ENCODE measurements around the gene DDX23.
"Not testable (repeated sequence)": the region's sequence is repeated elsewhere in the genome, so short reads cannot be mapped to it uniquely, and the experiment has no call there.

The DDX23 gene

DNA sequence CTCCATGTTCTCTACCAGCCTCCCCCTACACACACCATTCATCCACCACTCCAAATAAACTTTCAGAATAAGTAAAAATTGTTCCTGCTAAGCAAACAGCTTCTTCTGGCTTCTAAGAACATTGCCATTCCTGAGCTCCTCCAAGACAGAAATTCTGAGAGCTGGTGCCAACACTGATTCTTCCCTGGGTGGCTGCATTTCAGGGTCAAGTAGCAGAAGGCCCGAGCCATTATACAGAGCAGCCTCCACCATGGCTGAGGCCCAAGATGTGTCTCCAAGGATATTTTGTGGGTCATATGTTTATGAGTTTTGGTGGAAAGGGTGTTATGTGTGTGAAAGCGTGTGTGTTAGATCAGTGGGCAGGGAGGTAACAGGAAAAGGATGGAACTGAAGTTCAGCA is 17.2 kb upstream of the DDX23 start:
- H3K4me3 Mint-ChIP-seq, result no peak overlapping the region
- no peaks in the 10 kb centered on the region for H3K9me3 Mint-ChIP-seq
- H3K36me3 Mint-ChIP-seq, result no peaks in the 10 kb centered on the region
- H3K27ac Mint-ChIP-seq, result no peak overlapping the region
- H3K4me1 Mint-ChIP-seq, result peaks cover 19% of the 10 kb centered on the region
- H3K27me3 Mint-ChIP-seq, result peaks cover under 1% of the 10 kb centered on the region

GRCh38 chr12:48868451-48868850 is 16.5 kb upstream of the DDX23 start:
- Mint-ChIP-seq H3K36me3 (no peaks in the 10 kb centered on the region), H3K4me1 (peaks cover 22% of the 10 kb centered on the region), H3K9me3 (no peaks in the 10 kb centered on the region), H3K27ac (no peak overlapping the region), H3K4me3 (no peak overlapping the region), H3K27me3 (peaks cover 6% of the 10 kb centered on the region)

GRCh38 chr12:48866052-48866711 is 14.2 kb upstream of the DDX23 start:
- peaks cover 12% of the 10 kb centered on the region for H3K27me3 Mint-ChIP-seq
- peak overlapping the region; percentile 92 for H3K4me3 Mint-ChIP-seq
- no peaks in the 10 kb centered on the region for H3K36me3 Mint-ChIP-seq
- H3K27ac Mint-ChIP-seq, result peak overlapping the region; percentile 73
- no peaks in the 10 kb centered on the region for H3K9me3 Mint-ChIP-seq
- peaks cover 22% of the 10 kb centered on the region for H3K4me1 Mint-ChIP-seq

DNA sequence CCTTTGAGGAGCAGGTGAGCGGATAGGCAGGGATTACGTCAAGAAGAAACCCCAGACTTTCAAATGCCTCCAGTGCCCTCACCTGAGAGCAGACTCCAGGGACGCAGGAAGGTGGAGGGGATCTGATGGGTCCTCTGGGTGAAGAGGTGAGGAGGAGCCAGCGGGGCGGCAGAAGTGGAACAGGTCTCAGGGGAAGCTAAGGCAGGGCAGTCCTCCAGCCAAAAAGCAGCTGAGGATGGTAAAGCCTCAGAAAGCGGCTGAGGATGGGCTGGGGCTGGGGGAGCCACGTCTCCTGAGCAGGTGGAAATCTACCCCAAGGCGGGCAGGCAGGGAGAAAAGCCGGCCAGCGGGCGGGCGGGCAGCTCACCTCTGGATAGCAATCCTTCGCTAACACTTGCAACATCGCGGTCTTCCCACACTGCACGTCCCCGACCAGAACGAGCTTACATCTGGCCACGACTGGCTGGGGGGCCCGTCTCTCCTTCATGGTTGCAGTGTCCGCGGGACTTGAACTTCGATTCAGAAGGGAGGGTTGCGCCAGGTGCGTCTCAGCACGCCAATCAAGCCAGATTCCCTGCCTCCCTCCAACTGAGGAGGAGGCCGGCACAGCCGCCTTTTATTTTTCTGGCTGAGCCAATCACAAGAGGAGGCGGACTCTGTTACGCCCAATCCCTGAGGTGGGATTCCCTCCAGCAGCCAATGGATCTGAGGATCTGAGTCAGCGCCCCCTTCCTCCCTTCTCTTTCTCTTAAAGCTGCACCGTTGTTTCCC is 13.5 kb upstream of the DDX23 start, which contains the start of gene RND1:
Gene RND1, minus strand, starts transcription at position 590 of the 771 bp plus-strand sequence. Its CDS starts 103 bp downstream, at position 487.
- Mint-ChIP-seq H3K4me3 (peak within 1 kb of the TSS; percentile 92), H3K4me1 (peaks cover 22% of the 10 kb centered on the region), H3K9me3 (no peaks in the 10 kb centered on the region), H3K36me3 (peaks cover 2% of the 10 kb centered on the region), H3K27ac (peak within 1 kb of the TSS; percentile 73), H3K27me3 (peaks cover 12% of the 10 kb centered on the region)

- Mint-ChIP-seq H3K4me1 (peaks cover 22% of the 10 kb centered on the region), H3K27me3 (peaks cover 12% of the 10 kb centered on the region), H3K36me3 (peaks cover 2% of the 10 kb centered on the region), H3K9me3 (no peaks in the 10 kb centered on the region), H3K27ac (no peak overlapping the region), H3K4me3 (no peak overlapping the region)
Measured at GRCh38 chr12:48863291-48863690, 11.3 kb upstream of the DDX23 start.

GRCh38 chr12:48862760-48863159 is 10.8 kb upstream of the DDX23 start:
- H3K4me3 Mint-ChIP-seq, result no peak overlapping the region
- H3K27me3 Mint-ChIP-seq, result peaks cover 12% of the 10 kb centered on the region
- no peak overlapping the region for H3K27ac Mint-ChIP-seq
- H3K36me3 Mint-ChIP-seq, result peaks cover 2% of the 10 kb centered on the region
- H3K4me1 Mint-ChIP-seq, result peaks cover 22% of the 10 kb centered on the region
- H3K9me3 Mint-ChIP-seq, result no peaks in the 10 kb centered on the region

GRCh38 chr12:48861111-48861510 is 9.1 kb upstream of the DDX23 start:
- Mint-ChIP-seq H3K27me3 (peaks cover 12% of the 10 kb centered on the region), H3K9me3 (no peaks in the 10 kb centered on the region), H3K27ac (no peak overlapping the region), H3K4me3 (no peak overlapping the region), H3K36me3 (peaks cover 2% of the 10 kb centered on the region), H3K4me1 (peaks cover 20% of the 10 kb centered on the region)

- H3K27ac Mint-ChIP-seq, H3K9me3 Mint-ChIP-seq, H3K36me3 Mint-ChIP-seq, H3K4me3 Mint-ChIP-seq: not testable (repeated sequence)
- Mint-ChIP-seq H3K4me1 (peaks cover 13% of the 10 kb centered on the region), H3K27me3 (peaks cover 12% of the 10 kb centered on the region)
Measured at GRCh38 chr12:48860236-48860635, 8.3 kb upstream of the DDX23 start.

GRCh38 chr12:48859607-48860006 is 7.6 kb upstream of the DDX23 start:
- Mint-ChIP-seq H3K36me3 (peaks cover 2% of the 10 kb centered on the region), H3K9me3 (no peaks in the 10 kb centered on the region)

GRCh38 chr12:48858043-48858442 is 6.1 kb upstream of the DDX23 start:
- Mint-ChIP-seq H3K4me1 (peaks cover 4% of the 10 kb centered on the region), H3K36me3 (peaks cover 2% of the 10 kb centered on the region), H3K9me3 (no peaks in the 10 kb centered on the region), H3K27ac (no peak overlapping the region), H3K27me3 (peaks cover 5% of the 10 kb centered on the region), H3K4me3 (no peak overlapping the region)

More at GRCh38 chr12:48859607-48860006, 7.6 kb upstream of the DDX23 start:
- Mint-ChIP-seq H3K4me1 (peaks cover 7% of the 10 kb centered on the region), H3K27me3 (peaks cover 12% of the 10 kb centered on the region), H3K27ac (no peak overlapping the region), H3K4me3 (no peak overlapping the region)

DNA sequence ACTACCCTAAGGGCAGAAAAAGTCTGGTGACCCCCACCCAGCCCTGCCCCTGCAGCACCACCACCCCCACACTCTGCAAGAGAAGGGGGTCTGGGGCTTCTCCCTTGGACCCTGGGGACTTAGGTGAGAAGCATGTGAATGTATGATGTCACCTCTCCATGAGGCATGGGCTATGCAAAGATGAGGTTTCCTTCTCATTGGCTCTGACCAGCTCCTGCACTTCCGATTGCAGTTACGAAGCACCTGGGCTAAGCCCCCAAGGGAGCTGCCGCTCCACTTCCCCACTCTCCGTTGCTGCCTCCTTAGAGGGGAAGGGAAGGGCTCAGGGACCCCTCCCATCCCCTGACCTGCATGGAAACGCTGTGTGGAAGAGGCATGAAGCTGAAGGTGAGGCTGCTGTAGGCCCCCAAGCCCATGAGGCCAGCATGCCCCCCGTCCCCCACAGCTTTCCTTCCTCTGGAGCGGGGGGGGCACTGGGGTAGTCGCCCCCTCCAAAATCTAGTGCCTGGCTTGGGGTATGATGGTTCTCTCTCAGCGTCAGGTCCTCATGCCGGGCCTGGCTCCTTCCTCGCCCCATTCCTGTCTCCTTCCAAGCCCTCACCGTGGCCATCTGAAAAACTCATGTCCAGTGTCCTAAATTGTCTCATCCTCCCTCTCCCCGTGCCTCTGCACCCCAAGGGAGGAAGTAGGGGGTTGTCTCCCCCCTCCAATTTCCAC is 5.5 kb upstream of the DDX23 start:
- H3K4me3 Mint-ChIP-seq, result no peak overlapping the region
- H3K4me1 Mint-ChIP-seq, result peaks cover 9% of the 10 kb centered on the region
- peaks cover 2% of the 10 kb centered on the region for H3K36me3 Mint-ChIP-seq
- peaks cover 3% of the 10 kb centered on the region for H3K27me3 Mint-ChIP-seq
- no peak overlapping the region for H3K27ac Mint-ChIP-seq
- no peaks in the 10 kb centered on the region for H3K9me3 Mint-ChIP-seq

- Mint-ChIP-seq H3K4me3 (no peak overlapping the region), H3K36me3 (peaks cover 2% of the 10 kb centered on the region), H3K27ac (no peak overlapping the region), H3K27me3 (peaks cover 3% of the 10 kb centered on the region), H3K4me1 (peaks cover 9% of the 10 kb centered on the region), H3K9me3 (no peaks in the 10 kb centered on the region)
Measured at GRCh38 chr12:48856379-48856778, 4.4 kb upstream of the DDX23 start.

DNA sequence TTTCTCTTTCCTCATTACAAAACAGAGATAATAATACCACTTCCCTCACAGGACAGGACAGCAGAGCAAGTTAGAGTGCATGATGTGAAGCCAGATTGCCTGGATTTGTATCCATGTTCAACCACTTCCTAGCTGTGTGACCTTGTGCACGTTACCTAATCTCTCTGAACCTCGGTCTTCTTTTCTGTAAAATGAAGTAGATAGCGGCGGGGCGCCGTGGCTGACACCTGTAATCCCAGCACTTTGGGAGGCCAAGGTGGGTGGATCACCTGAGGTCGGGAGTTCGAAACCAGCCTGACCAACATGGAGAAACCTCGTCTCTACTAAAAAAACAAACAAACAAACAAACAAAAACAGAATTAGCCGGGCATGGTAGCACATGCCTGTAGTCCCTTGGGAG is 3.0 kb upstream of the DDX23 start:
- not testable (repeated sequence) for H3K9me3 Mint-ChIP-seq, H3K4me3 Mint-ChIP-seq

GRCh38 chr12:48854488-48854887 is 2.5 kb upstream of the DDX23 start:
- H3K27ac Mint-ChIP-seq, result no peak overlapping the region
- H3K9me3 Mint-ChIP-seq, result no peaks in the 10 kb centered on the region
- H3K4me3 Mint-ChIP-seq, result no peak overlapping the region
- H3K36me3 Mint-ChIP-seq, result peaks cover 5% of the 10 kb centered on the region
- H3K4me1 Mint-ChIP-seq, result peaks cover 25% of the 10 kb centered on the region
- no peaks in the 10 kb centered on the region for H3K27me3 Mint-ChIP-seq

More for the DNA sequence above, 3.0 kb upstream of the DDX23 start:
- not testable (repeated sequence) for H3K27me3 Mint-ChIP-seq, H3K36me3 Mint-ChIP-seq, H3K27ac Mint-ChIP-seq
- H3K4me1 Mint-ChIP-seq, result peaks cover 21% of the 10 kb centered on the region

DNA sequence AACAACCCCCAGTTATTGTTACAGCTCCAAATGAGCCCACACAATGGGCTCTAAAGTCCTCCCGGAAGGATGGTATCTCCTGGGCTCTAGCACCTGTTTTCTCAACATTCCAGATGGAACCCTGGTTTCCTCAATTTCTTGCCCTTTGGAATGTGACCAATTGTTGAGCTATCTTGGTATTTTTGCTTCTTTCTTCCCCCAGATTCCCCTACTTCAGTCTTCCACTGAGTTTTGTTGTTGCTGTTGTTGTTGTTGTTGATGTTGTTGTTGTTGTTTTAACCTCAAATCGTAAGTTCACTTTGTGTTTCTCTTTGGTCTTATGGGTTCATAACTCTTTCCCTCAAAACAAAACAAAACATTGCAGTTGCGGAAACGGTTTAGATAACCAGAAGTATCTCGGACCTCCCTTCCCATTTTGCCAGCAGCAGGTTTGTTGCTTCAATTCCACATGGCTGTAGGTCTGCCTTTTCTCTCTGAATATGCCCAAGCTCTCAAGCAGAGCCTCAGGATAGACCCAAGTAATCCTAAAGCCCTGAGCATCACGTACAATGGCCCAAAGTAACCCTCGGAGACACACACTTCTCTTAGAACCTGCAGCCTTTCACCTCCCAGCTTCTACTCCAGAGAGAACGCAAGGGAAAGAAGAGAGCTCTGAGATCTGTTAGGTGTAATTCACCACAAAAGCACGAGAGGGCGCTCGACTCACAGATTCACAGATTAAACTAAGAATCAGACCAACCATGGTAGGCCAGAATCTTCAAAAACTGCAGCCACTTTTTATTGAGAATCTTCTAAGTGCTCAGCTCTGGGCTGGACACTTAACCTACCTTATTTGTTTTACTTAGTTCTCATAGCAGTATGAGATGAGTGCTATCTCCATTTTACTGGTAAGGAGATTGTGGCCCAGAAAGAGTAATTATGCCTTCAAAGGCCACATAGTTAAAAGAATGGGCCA is 1.0 kb upstream of the DDX23 start:
- Mint-ChIP-seq H3K27ac (peak overlapping the region; percentile 97), H3K4me3 (peak overlapping the region; percentile 87), H3K36me3 (peaks cover 5% of the 10 kb centered on the region), H3K4me1 (peaks cover 31% of the 10 kb centered on the region), H3K27me3 (no peaks in the 10 kb centered on the region), H3K9me3 (no peaks in the 10 kb centered on the region)
